Lower leg skin (tissue), 3 donors: ENCODE results near the gene ZNF462.

Source experiments
- POLR2A ChIP-seq, 2 donors: fragments of 450-650 bp; IDR thresholded peaks; one replicate each; pipeline ENCODE4 v1.6.1; 2016 to 2017; ENCODE audit warnings: antibody characterized with exemption in 2 of 2, mild to moderate bottlenecking in 1 of 2, moderate library complexity in 1 of 2
- TF ChIP-seq, protein P1 (sequence below), 3 donors: fragments of 450-650 bp; IDR thresholded peaks; one replicate each; pipeline ENCODE4 v1.5.1; 2016; ENCODE audit warnings: antibody characterized with exemption in 3 of 3, mild to moderate bottlenecking in 3 of 3, moderate library complexity in 2 of 3

- no peak for TF ChIP-seq POLR2A (IDR thresholded peaks at IDR 0.05)
- TF ChIP-seq, protein P1, sequence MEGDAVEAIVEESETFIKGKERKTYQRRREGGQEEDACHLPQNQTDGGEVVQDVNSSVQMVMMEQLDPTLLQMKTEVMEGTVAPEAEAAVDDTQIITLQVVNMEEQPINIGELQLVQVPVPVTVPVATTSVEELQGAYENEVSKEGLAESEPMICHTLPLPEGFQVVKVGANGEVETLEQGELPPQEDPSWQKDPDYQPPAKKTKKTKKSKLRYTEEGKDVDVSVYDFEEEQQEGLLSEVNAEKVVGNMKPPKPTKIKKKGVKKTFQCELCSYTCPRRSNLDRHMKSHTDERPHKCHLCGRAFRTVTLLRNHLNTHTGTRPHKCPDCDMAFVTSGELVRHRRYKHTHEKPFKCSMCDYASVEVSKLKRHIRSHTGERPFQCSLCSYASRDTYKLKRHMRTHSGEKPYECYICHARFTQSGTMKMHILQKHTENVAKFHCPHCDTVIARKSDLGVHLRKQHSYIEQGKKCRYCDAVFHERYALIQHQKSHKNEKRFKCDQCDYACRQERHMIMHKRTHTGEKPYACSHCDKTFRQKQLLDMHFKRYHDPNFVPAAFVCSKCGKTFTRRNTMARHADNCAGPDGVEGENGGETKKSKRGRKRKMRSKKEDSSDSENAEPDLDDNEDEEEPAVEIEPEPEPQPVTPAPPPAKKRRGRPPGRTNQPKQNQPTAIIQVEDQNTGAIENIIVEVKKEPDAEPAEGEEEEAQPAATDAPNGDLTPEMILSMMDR (IDR thresholded peaks at IDR 0.05) = no peak
Measured at GRCh38 chr9:106830527-106831150, 32.3 kb upstream of the ZNF462 start.
